Caki2 (cell line): ENCODE data around the gene KIF16B. TPM values are rescaled to one million over a fixed set of nuclear protein-coding genes. Genes with fewer than 3 reads are reported as not detected.
"Not testable (repeated sequence)": the region's sequence is repeated elsewhere in the genome, so short reads cannot be mapped to it uniquely, and the experiment has no call there.

Experiments used
- DNase-seq: peaks from one replicate; pipeline ENCODE4 v3.0.0-alpha.2; 2015; ENCODE audit warnings: low read depth
- in situ Hi-C: cut with HindIII; loops from 2 replicates; pipeline ENCODE4 v1.10.0; 2016; ENCODE audit warnings: low sequenced_read_pairs, low pct_unique_long_range_greater_than_20kb, mixed read lengths
- total RNA-seq: library from RNA; depleted of rRNA; stranded (reverse); fragments of >200 nt; shearing (Covaris generic); gene quantifications from 2 replicates; pipeline ENCODE4 v1.2.3, GENCODE V29; 2014; ENCODE audit warnings: low replicate concordance

The KIF16B gene
- total RNA-seq, 1 experiment from 2014 or later = 10.6 TPM

GRCh38 chr20:16272780-16273360 lies 300.4 kb downstream of the KIF16B start:
- DNase-seq = no peak
- in situ Hi-C loops = no loop called here

DNA sequence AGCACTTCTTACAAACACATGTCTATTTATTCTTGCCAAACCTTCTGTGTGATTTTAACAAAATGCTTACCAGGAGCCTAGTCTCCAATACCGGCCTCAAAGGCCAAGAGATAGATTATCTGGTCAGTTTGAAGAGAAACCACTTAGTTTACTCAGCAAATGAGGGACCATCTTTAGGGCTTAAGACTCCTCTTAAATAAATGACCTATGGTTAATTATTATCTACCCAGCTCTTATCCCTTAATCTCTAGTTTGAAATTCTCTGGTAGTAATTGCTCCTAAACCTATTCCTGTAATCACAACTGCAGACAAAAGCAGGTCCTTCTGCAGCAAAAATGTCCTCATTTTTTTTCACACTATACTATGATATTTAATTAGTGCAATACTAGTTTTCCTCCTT lies 301.8 kb downstream of the KIF16B start:
- DNase-seq = peak; percentile 25
- in situ Hi-C loops = no loop called here

DNA sequence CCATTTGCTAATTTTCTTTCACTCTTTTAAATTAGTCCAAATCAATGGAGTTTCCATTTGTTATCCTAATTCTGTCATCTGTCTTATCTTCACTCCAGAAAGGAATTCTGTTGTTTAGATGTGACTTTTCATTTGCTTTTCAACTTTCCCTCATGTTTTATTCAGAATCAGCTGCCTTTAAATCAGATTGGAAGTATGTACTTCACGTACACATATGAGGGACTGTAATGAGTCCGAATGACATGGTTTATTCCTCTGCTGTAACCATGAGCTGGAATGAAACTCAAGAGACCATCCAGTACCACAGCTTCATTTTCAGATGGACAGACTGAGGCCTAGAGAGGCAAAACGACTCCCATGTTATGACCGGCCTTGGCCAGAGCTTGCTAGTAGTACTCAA lies 302.3 kb downstream of the KIF16B start:
- in situ Hi-C loops = no loop called here

GRCh38 chr20:16270314-16270931 lies 302.8 kb downstream of the KIF16B start:
- DNase-seq = no peak
- in situ Hi-C loops = no loop called here

More for the DNA sequence above, 302.3 kb downstream of the KIF16B start:
- no peak for DNase-seq

- no peak for DNase-seq
- in situ Hi-C loops = no loop called here
Measured at GRCh38 chr20:16267526-16267925, 305.7 kb downstream of the KIF16B start.

DNA sequence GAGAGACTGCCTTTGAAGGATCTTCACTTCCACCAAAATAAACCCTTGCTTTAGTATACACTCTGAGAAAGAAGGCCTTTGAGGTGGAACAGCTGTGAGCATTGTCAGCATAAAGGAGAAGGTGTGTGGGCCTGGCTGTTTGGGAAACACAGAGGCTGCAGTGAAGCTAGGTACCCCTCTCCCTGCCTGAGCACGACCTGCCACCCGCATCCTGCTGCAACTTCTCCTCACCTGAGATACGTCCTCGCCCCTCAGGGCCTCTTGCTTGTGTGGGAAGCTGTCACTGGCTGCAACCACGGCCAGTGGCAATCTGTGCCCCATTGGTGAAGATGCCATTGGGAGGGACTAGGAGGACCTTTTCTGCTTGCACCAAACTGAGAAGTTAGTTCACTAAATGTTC lies 307.9 kb downstream of the KIF16B start:
- DNase-seq = no peak
- in situ Hi-C loops = no loop called here

GRCh38 chr20:16263582-16263981 lies 309.7 kb downstream of the KIF16B start:
- in situ Hi-C loops = no loop called here
- DNase-seq = no peak

- DNase-seq = no peak
- in situ Hi-C loops = no loop called here
Measured at GRCh38 chr20:16262594-16262993, 310.7 kb downstream of the KIF16B start.

GRCh38 chr20:16261733-16262273 lies 311.4 kb downstream of the KIF16B start:
- DNase-seq = no peak
- in situ Hi-C loops = no loop called here

DNA sequence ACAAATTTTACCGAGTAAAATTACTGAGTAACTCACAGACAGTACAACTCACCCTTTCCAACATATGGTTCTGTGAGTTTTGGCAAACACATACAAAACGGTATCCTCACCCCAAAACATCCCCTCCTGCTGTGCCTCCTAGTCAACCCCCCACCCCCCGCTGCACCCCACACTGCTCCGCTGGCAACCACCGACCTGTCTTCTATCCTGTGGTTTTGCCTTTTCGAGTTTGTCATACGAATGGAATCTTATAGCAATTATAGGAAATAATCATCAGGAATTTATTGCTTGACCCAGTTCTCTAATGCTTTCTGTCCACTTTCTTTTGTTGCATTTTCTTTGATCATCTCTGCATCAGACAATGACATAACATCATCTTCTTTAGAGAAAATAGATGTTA lies 312.3 kb downstream of the KIF16B start:
- no peak for DNase-seq
- in situ Hi-C loops = no loop called here

GRCh38 chr20:16260133-16260532 lies 313.1 kb downstream of the KIF16B start:
- DNase-seq, in situ Hi-C loops: not testable (repeated sequence)

DNA sequence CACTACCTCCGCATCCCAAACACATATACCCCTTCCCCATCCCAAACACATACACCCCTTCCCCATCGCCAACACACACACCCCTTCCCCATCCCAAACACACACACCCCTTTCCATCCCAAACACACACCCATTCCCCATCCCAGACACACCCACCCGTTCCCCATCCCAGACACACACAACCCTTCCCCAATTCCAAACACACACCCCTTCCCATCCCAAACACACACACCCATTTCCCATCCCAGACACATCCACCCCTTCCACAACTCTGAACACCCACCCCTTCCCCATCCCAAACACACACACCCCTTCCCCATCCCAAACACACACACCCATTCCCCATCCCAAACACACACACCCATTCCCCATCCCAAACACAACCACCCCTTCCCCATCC lies 314.5 kb downstream of the KIF16B start:
- in situ Hi-C loops = no loop called here
- no peak for DNase-seq

GRCh38 chr20:16257813-16258430 lies 315.3 kb downstream of the KIF16B start:
- in situ Hi-C loops = no loop called here
- no peak for DNase-seq

DNA sequence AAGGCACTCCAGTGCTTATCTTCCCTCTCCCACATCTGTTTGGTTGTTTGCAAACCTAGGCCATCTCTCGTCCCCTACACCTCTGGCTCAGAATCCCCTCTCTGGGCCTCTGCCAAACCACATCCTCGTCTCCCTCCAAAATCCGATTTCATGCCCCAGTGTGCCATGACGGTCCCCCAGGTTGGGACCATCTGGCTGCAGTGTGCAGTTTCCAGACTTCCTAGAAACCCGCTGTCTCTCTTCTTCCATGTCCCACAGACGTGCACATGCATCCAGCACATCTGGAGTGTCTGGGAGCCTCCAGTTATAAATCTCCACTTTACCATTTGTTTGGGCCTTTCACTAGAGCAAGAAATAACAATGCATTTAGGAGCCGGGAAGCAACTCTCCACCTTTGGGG lies 316.2 kb downstream of the KIF16B start:
- in situ Hi-C loops = no loop called here

DNA sequence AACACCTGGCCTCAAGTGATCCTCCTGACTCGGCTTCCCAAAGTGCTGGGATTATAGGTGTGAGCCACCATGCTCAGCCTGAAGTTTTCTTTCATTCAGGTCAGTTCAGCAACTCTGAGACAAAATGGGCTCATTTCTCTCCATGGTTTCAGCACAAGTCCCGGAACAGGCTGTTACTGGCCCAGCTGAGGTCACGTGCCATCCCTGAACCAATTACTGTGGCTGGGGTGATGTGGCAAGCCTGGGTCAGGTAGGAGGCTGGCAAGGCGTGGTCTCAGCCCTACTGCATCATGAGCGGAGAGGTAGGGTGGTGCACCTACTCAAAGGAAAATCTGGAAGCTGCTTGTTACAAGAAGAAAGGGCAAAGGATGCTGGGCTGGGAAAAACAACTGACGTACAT lies 326.4 kb downstream of the KIF16B start:
- DNase-seq = no peak
- in situ Hi-C loops = no loop called here

More for the DNA sequence above, 316.2 kb downstream of the KIF16B start:
- DNase-seq = no peak

DNA sequence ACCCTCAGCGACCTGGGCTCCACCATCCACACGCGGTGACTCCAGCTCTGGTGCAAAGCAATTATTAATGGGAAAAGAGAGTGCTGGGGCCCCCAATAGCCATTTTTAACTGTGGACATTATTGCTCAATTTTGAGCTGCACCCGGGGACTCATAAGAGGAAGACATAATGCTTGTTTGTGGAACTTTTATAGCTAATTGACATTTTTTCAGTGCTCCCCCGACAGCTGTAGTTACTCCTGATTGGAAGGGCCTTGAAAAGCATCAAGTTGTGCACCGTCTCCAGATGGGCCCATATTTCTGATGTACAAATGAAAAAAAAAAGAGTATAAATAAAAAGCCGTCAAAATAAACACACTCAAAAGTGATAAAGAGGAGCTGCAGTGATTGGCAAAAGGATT lies 327.0 kb downstream of the KIF16B start:
- no peak for DNase-seq
- in situ Hi-C loops = no loop called here

DNA sequence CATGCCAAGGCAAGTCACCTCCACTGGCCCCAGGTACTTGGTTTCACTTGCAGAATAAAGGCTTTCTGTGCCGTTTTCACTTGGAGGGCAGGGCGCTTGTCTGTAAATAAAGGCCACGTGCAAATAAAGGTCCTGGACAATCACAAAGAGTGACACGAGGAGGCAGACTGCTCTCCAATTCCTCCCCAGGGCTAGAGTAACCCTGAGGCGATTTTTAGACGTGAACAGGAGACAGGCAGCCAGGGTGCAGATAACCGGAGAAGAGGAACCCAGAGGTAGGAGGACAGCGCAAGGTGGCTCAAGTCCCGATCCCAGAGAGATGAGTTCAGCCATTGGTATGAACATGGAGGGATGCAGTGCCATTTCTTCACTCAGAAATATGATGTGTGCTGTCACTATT lies 327.4 kb downstream of the KIF16B start:
- in situ Hi-C loops = no loop called here
- no peak for DNase-seq

DNA sequence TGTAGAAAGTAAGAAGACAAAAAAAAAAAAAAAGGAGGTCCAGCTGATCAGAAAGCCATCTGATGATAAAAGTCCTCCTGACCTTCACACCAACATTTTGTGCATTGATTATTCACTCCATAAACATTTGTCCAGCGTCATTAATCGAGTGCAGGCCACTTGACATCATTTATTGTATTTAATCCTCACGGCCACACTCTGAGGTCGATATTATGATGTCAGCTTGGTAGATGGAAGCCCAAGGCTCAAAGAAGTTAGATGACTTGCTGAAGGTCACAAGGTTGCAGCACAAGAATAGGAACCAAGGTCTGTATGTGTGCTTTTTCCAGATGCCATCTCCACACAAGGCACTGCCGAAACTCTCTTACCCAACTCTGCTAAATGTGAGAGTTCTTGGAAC lies 328.4 kb downstream of the KIF16B start:
- in situ Hi-C loops = no loop called here
- no peak for DNase-seq

DNA sequence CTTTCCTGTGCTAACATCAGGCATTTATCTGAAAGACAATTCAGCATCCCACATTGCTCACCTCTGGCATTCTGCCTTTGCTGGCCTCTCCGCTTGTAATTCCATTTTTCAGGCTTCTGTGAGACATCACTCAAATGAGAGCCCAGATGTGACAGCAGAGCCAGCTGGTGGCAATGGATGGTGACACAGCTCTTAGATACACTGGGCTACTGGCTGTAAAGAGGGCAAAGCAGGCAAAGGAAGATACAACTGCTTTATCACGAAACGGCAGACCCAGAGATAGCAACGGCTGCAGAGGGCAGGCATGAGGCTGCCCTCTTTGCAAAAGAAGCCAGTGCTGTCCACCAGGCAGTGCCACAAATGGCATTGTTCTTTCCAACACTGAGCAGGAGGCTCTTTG lies 329.8 kb downstream of the KIF16B start:
- DNase-seq = no peak
- in situ Hi-C loops = no loop called here

- DNase-seq = no peak
- in situ Hi-C loops = no loop called here
Measured at GRCh38 chr20:16241911-16242310, 331.3 kb downstream of the KIF16B start.
